Progenitor cell of endocrine pancreas (in vitro differentiated cells): Measurements from ENCODE around the gene ZBTB9. TPM values are rescaled to one million over a fixed set of nuclear protein-coding genes. Genes with fewer than 3 reads are reported as not detected.
"Not testable (repeated sequence)": the region's sequence is repeated elsewhere in the genome, so short reads cannot be mapped to it uniquely, and the experiment has no call there.

Source experiments
- DNase-seq: peaks from one replicate; pipeline ENCODE4 v3.0.0; 2021; ENCODE audit warnings: low spot score; ENCODE audit not compliant: unreplicated experiment
- H3K27ac Mint-ChIP-seq: 2 replicates; pipeline ENCODE4 v1.8.0; 2021; ENCODE audit warnings: mild to moderate bottlenecking, moderate library complexity, mixed read lengths
- H3K27me3 Mint-ChIP-seq: 2 replicates; pipeline ENCODE4 v1.8.0; 2021; ENCODE audit warnings: mixed read lengths
- H3K36me3 Mint-ChIP-seq: 2 replicates; pipeline ENCODE4 v1.8.0; 2022; ENCODE audit warnings: mixed read lengths; ENCODE audit not compliant: insufficient read depth
- H3K4me1 Mint-ChIP-seq: 2 replicates; pipeline ENCODE4 v1.8.0; 2021; ENCODE audit warnings: low read depth, mixed read lengths
- H3K4me3 Mint-ChIP-seq: 2 replicates; pipeline ENCODE4 v1.8.0; 2021; ENCODE audit warnings: low read depth, mild to moderate bottlenecking, moderate library complexity, mixed read lengths
- H3K9me3 Mint-ChIP-seq: 2 replicates; pipeline ENCODE4 v1.8.0; 2021; ENCODE audit warnings: low read depth, mixed read lengths
- CTCF ChIP-seq: fragments of 200-600 bp; sonication (generic); IDR thresholded peaks from one replicate; pipeline ENCODE4 v1.5.0; 2021; ENCODE audit warnings: antibody characterized with exemption, mild to moderate bottlenecking; ENCODE audit not compliant: unreplicated experiment
- total RNA-seq: library from RNA; stranded (reverse); gene quantifications from 2 replicates; pipeline ENCODE4 v1.2.1, GENCODE V29; 2021

The ZBTB9 gene
- total RNA-seq, 1 donor from 2014 or later: 15.7 TPM

- H3K4me3 Mint-ChIP-seq: no peak overlapping the region
- H3K9me3 Mint-ChIP-seq: no peaks in the 10 kb centered on the region
- DNase-seq: no peak
- no peak overlapping the region for H3K27ac Mint-ChIP-seq
- H3K36me3 Mint-ChIP-seq: no peaks in the 10 kb centered on the region
- TF ChIP-seq CTCF: no peak
- H3K27me3 Mint-ChIP-seq: peaks cover 5% of the 10 kb centered on the region
- no peaks in the 10 kb centered on the region for H3K4me1 Mint-ChIP-seq
Measured at GRCh38 chr6:33481192-33481591, 26.8 kb downstream of the ZBTB9 start.

- H3K27ac Mint-ChIP-seq, H3K27me3 Mint-ChIP-seq, H3K4me1 Mint-ChIP-seq, H3K36me3 Mint-ChIP-seq, DNase-seq, H3K4me3 Mint-ChIP-seq, H3K9me3 Mint-ChIP-seq: not testable (repeated sequence)
Measured at GRCh38 chr6:33482620-33483019, 28.2 kb downstream of the ZBTB9 start.

- no peak overlapping the region for H3K27ac Mint-ChIP-seq
- H3K36me3 Mint-ChIP-seq: no peaks in the 10 kb centered on the region
- peaks cover 3% of the 10 kb centered on the region for H3K4me1 Mint-ChIP-seq
- no peak for TF ChIP-seq CTCF
- H3K27me3 Mint-ChIP-seq: no peaks in the 10 kb centered on the region
- DNase-seq: no peak
- no peak overlapping the region for H3K4me3 Mint-ChIP-seq
- H3K9me3 Mint-ChIP-seq: peaks cover 3% of the 10 kb centered on the region
Measured at GRCh38 chr6:33483678-33484077, 29.3 kb downstream of the ZBTB9 start.

GRCh38 chr6:33484673-33485262, 30.4 kb downstream of the ZBTB9 start:
- not testable (repeated sequence) for H3K36me3 Mint-ChIP-seq, H3K4me3 Mint-ChIP-seq

GRCh38 chr6:33485680-33486079, 31.3 kb downstream of the ZBTB9 start:
- not testable (repeated sequence) for H3K36me3 Mint-ChIP-seq, H3K9me3 Mint-ChIP-seq, H3K4me3 Mint-ChIP-seq

More at GRCh38 chr6:33484673-33485262, 30.4 kb downstream of the ZBTB9 start:
- H3K27ac Mint-ChIP-seq, H3K4me1 Mint-ChIP-seq, H3K27me3 Mint-ChIP-seq, H3K9me3 Mint-ChIP-seq, DNase-seq: not testable (repeated sequence)

GRCh38 chr6:33488339-33488738, 34.0 kb downstream of the ZBTB9 start:
- Mint-ChIP-seq H3K9me3 (peaks cover 3% of the 10 kb centered on the region), H3K27ac (no peak overlapping the region), H3K27me3 (no peaks in the 10 kb centered on the region), H3K4me1 (peaks cover 3% of the 10 kb centered on the region), H3K36me3 (no peaks in the 10 kb centered on the region), H3K4me3 (no peak overlapping the region)
- no peak for DNase-seq
- TF ChIP-seq CTCF: no peak

More at GRCh38 chr6:33485680-33486079, 31.3 kb downstream of the ZBTB9 start:
- H3K27me3 Mint-ChIP-seq, DNase-seq, H3K4me1 Mint-ChIP-seq, H3K27ac Mint-ChIP-seq: not testable (repeated sequence)

GRCh38 chr6:33490198-33490597, 35.8 kb downstream of the ZBTB9 start:
- no peak overlapping the region for H3K27ac Mint-ChIP-seq
- no peaks in the 10 kb centered on the region for H3K36me3 Mint-ChIP-seq
- no peak overlapping the region for H3K4me3 Mint-ChIP-seq
- peaks cover 3% of the 10 kb centered on the region for H3K9me3 Mint-ChIP-seq
- no peak for TF ChIP-seq CTCF
- no peak for DNase-seq
- H3K27me3 Mint-ChIP-seq: no peaks in the 10 kb centered on the region
- peaks cover 3% of the 10 kb centered on the region for H3K4me1 Mint-ChIP-seq
